Kidney epithelial cell (primary cell): ENCODE results near the gene METTL17. TPM values are rescaled to one million over a fixed set of nuclear protein-coding genes. Genes with fewer than 3 reads are reported as not detected.
"Not testable (repeated sequence)": the region's sequence is repeated elsewhere in the genome, so short reads cannot be mapped to it uniquely, and the experiment has no call there.

Experiments
- DNase-seq: peaks from one replicate; pipeline ENCODE4 v3.0.0-alpha.2; 2010; ENCODE audit warnings: low read depth
- H3K27me3 ChIP-seq: 2 replicates; pipeline ENCODE4 v1.6.0; 2011; ENCODE audit warnings: low read length; ENCODE audit not compliant: control insufficient read depth, insufficient read depth
- H3K36me3 ChIP-seq: 2 replicates; pipeline ENCODE4 v1.5.1; 2011; ENCODE audit warnings: low read length; ENCODE audit not compliant: control insufficient read depth, insufficient read depth
- H3K4me3 ChIP-seq: 2 replicates; pipeline ENCODE4 v1.5.1; 2011; ENCODE audit warnings: low read depth, mild to moderate bottlenecking, control low read depth, low read length
- total RNA-seq: library from RNA; depleted of rRNA; stranded (reverse); fragments of >200 nt; gene quantifications from 2 replicates; pipeline ENCODE4 v1.2.3, GENCODE V29; 2015
- TF ChIP-seq, protein P1 (sequence below): IDR thresholded peaks from 2 replicates; pipeline ENCODE4 v1.5.1; 2011; ENCODE audit warnings: mild to moderate bottlenecking, moderate library complexity, low read length, control low read depth, inconsistent platforms; ENCODE audit not compliant: insufficient read depth, poor library complexity, severe bottlenecking

The METTL17 gene
- total RNA-seq, 1 donor from 2014 or later, result 93.0 TPM

GRCh38 chr14:20999591-20999990 lies 9.8 kb downstream of the METTL17 start:
- Histone ChIP-seq H3K4me3 (no peak overlapping the region), H3K27me3 (no peaks in the 10 kb centered on the region), H3K36me3 (peaks cover 4% of the 10 kb centered on the region)
- TF ChIP-seq, protein P1, sequence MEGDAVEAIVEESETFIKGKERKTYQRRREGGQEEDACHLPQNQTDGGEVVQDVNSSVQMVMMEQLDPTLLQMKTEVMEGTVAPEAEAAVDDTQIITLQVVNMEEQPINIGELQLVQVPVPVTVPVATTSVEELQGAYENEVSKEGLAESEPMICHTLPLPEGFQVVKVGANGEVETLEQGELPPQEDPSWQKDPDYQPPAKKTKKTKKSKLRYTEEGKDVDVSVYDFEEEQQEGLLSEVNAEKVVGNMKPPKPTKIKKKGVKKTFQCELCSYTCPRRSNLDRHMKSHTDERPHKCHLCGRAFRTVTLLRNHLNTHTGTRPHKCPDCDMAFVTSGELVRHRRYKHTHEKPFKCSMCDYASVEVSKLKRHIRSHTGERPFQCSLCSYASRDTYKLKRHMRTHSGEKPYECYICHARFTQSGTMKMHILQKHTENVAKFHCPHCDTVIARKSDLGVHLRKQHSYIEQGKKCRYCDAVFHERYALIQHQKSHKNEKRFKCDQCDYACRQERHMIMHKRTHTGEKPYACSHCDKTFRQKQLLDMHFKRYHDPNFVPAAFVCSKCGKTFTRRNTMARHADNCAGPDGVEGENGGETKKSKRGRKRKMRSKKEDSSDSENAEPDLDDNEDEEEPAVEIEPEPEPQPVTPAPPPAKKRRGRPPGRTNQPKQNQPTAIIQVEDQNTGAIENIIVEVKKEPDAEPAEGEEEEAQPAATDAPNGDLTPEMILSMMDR, result no peak
- no peak for DNase-seq

GRCh38 chr14:21001218-21001617 lies 11.4 kb downstream of the METTL17 start:
- TF ChIP-seq, protein P1, result no peak
- Histone ChIP-seq H3K27me3 (no peaks in the 10 kb centered on the region), H3K36me3 (peaks cover 2% of the 10 kb centered on the region), H3K4me3 (no peak overlapping the region)
- DNase-seq, result no peak

DNA sequence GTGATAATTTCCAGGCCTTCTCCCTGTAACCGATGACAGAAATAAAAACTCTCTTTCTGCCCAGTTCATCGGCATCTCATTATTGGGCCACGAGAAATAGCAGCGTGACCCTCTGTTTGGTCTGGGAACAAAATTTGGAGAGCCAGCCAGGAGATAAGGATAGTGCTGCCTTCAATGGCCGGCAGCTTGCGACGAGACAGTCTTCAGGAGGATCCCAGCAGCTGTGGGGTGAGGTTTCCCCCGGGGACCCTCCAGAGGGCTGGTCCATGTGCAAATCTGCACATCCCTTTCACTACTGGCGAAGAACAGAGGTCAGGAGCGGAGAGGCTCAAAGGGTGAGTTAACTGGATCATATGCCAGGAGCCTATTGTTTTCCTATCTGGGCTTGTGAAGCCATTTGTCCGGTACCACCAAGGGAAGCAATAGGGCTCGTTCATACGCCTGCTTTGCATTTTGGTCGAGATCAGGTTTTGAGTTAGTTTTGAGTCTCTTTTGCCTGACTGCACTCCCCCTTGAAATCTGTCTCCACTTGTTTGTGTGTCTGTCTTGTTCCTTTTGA lies 14.1 kb downstream of the METTL17 start:
- Histone ChIP-seq H3K4me3 (no peak overlapping the region), H3K27me3 (no peaks in the 10 kb centered on the region), H3K36me3 (no peaks in the 10 kb centered on the region)
- DNase-seq, result no peak
- TF ChIP-seq, protein P1, result no peak

GRCh38 chr14:21009721-21010120 lies 19.9 kb downstream of the METTL17 start:
- H3K36me3 ChIP-seq, DNase-seq, H3K4me3 ChIP-seq, H3K27me3 ChIP-seq: not testable (repeated sequence)

DNA sequence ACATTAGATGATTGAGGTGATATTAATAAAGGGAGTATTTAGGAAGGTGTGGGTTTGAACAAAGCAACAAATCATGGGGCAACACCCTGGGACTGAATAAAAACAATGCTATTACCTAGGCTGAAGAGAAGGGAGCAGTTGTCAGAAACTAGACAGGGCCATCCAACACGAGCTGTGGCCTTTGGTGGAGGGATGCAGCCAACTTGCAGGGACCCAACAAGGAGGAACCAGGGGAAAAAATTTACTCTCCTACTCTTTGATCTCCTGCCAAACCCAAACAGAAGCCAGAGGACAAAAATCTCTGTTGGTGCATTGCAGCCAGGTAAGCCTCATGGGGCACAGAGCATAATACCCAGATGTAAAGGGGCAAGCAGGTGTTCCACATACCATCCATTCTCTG lies 21.4 kb downstream of the METTL17 start:
- Histone ChIP-seq H3K27me3 (peaks cover 3% of the 10 kb centered on the region), H3K4me3 (no peak overlapping the region), H3K36me3 (no peaks in the 10 kb centered on the region)
- TF ChIP-seq, protein P1, result no peak
- no peak for DNase-seq

DNA sequence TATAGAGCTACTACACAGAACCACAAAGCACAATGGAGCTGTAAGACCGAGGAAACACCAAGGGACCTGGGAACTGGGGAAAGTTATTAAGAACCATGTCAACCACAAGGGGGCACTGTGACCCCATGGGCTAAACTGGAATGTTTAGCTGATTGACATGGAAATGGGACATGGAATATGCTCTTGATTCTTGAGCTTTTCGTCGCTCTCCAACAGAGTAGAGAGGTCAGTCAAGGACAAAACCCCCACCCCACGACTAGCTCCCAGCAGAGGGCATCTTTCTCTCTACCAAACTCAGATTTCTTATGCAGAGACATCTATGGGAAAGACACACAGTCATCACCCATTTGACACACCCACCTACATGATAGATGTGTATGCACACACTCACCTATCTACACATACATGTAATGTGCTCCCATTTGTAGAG lies 25.0 kb downstream of the METTL17 start:
- Histone ChIP-seq H3K27me3 (peaks cover 3% of the 10 kb centered on the region), H3K4me3 (no peak overlapping the region)

More for the DNA sequence above, 25.0 kb downstream of the METTL17 start:
- H3K36me3 ChIP-seq, result no peaks in the 10 kb centered on the region
- peak; percentile 31 for DNase-seq
- TF ChIP-seq, protein P1, result peak; percentile 82
